IMR-90 (cell line): ENCODE measurements around the gene UBE2G1.

Experiments
- BHLHE40 ChIP-seq: fragments of 150-350 bp; IDR thresholded peaks from 2 replicates; pipeline ENCODE4 v1.6.1; 2016; ENCODE audit warnings: mild to moderate bottlenecking, low read depth, low read length
- CEBPB ChIP-seq: IDR thresholded peaks from 2 replicates; pipeline ENCODE4 v1.6.1; 2012; ENCODE audit warnings: low read depth, low read length, improper control_type of control experiment
- CTCF ChIP-seq: conservative IDR thresholded peaks from 2 replicates; pipeline ENCODE4 v1.5.1; 2012; ENCODE audit warnings: mild to moderate bottlenecking, low read depth, low read length, improper control_type of control experiment
- MAFK ChIP-seq: IDR thresholded peaks from 2 replicates; pipeline ENCODE4 v1.6.1; 2012; ENCODE audit warnings: low read depth, low read length, improper control_type of control experiment
- MAZ ChIP-seq: IDR thresholded peaks from 2 replicates; pipeline ENCODE4 v1.6.1; 2012; ENCODE audit warnings: low read depth, mild to moderate bottlenecking, low read length, improper control_type of control experiment, moderate library complexity, borderline replicate concordance
- NFE2L2 ChIP-seq: fragments of 150-350 bp; IDR thresholded peaks from 2 replicates; pipeline ENCODE4 v1.6.1; 2016; ENCODE audit warnings: low read depth, mild to moderate bottlenecking, low read length
- POLR2A ChIP-seq: IDR thresholded peaks from 2 replicates; pipeline ENCODE4 v1.6.1; 2012; ENCODE audit warnings: mild to moderate bottlenecking, low read depth, low read length
- RAD21 ChIP-seq: IDR thresholded peaks from 2 replicates; pipeline ENCODE4 v1.6.1; 2012; ENCODE audit warnings: low read length, improper control_type of control experiment
- RCOR1 ChIP-seq: IDR thresholded peaks from 2 replicates; pipeline ENCODE4 v1.6.1; 2012; ENCODE audit warnings: mild to moderate bottlenecking, low read length, improper control_type of control experiment; ENCODE audit not compliant: insufficient replicate concordance
- TF ChIP-seq, protein P1 (sequence below): fragments of 150-350 bp; IDR thresholded peaks from 2 replicates; pipeline ENCODE4 v1.6.1; 2017; ENCODE audit warnings: mild to moderate bottlenecking, antibody characterized with exemption, low read length, low read depth
- TF ChIP-seq, protein P2 (sequence below): fragments of 150-350 bp; IDR thresholded peaks from 2 replicates; pipeline ENCODE4 v1.6.1; 2016; ENCODE audit warnings: low read depth, mild to moderate bottlenecking, low read length, moderate library complexity, borderline replicate concordance

- TF ChIP-seq POLR2A = no peak
- TF ChIP-seq CTCF = no peak
- TF ChIP-seq, protein P1, sequence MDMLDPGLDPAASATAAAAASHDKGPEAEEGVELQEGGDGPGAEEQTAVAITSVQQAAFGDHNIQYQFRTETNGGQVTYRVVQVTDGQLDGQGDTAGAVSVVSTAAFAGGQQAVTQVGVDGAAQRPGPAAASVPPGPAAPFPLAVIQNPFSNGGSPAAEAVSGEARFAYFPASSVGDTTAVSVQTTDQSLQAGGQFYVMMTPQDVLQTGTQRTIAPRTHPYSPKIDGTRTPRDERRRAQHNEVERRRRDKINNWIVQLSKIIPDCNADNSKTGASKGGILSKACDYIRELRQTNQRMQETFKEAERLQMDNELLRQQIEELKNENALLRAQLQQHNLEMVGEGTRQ = no peak
- no peak for TF ChIP-seq RAD21
- no peak for TF ChIP-seq RCOR1
- no peak for TF ChIP-seq MAFK
- TF ChIP-seq, protein P2, sequence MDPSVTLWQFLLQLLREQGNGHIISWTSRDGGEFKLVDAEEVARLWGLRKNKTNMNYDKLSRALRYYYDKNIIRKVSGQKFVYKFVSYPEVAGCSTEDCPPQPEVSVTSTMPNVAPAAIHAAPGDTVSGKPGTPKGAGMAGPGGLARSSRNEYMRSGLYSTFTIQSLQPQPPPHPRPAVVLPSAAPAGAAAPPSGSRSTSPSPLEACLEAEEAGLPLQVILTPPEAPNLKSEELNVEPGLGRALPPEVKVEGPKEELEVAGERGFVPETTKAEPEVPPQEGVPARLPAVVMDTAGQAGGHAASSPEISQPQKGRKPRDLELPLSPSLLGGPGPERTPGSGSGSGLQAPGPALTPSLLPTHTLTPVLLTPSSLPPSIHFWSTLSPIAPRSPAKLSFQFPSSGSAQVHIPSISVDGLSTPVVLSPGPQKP = no peak
- no peak for TF ChIP-seq CEBPB
- no peak; the same call in 1 of the 2 replicates for TF ChIP-seq MAZ
- no peak; the same call in 1 of the 2 replicates for TF ChIP-seq BHLHE40
- no peak for TF ChIP-seq NFE2L2
Observed at GRCh38 chr17:4365628-4366326, 698 bp downstream of the UBE2G1 start.
